NCI-H748 (cell line): ENCODE measurements around the gene DCUN1D3.
"Not testable (repeated sequence)": the region's sequence is repeated elsewhere in the genome, so short reads cannot be mapped to it uniquely, and the experiment has no call there.

Experiments
- DNase-seq: peaks from one replicate; lab custom pipeline; 2025; ENCODE audit not compliant: unreplicated experiment; lab: John Stamatoyannopoulos, UW

DCUN1D3 gene

DNA sequence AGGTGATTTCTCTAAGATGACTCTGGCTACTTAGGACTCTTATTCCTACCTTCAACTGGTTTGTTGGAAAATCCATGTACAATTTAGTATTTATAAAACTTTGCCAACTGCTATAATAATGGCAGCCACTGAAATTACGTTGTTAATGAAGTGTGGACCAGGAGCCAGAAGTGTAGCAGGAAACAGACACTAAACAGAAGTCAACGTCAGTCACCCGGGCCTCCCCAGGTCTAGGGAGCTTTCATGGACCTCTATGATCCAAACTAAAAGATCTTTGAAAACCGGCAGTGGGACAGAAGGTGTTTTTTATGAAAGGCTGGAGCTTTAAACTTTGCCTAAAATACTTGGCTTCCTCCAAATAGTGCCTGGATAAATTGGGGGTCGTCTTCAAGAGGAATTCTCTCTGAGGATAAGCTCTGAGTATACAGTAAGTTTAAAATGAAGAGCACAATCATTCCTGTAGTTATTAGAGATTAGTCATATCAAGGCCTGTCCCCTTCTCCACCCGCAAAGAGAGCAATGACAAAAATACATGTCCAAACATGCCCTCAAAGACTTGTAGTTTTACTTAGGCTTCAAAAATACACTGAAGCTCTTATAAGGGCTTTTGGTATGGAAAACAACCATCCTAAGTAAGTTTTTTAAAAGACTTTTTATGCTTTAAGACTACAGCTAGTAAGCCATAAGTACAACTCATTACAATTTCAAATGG is 34.6 kb downstream of the DCUN1D3 start:
- no peak for DNase-seq

DNA sequence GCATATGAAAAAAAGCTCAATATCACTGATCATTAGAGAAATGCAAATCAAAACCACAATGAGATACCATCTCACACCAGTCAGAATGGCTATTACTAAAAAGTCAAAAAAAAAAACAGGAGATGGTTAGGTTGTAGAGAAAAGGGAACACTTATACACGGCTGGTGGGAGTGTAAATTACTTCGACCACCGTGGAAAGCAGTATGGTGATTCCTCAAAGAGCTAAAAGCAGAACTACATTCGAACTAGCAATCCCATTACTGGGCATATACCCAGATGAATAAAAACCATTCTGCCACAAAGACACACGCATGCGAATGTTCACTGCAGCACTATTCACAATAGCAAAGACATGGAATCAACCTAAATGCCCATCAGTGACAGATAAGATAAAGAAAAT is 35.8 kb downstream of the DCUN1D3 start:
- not testable (repeated sequence) for DNase-seq

DNA sequence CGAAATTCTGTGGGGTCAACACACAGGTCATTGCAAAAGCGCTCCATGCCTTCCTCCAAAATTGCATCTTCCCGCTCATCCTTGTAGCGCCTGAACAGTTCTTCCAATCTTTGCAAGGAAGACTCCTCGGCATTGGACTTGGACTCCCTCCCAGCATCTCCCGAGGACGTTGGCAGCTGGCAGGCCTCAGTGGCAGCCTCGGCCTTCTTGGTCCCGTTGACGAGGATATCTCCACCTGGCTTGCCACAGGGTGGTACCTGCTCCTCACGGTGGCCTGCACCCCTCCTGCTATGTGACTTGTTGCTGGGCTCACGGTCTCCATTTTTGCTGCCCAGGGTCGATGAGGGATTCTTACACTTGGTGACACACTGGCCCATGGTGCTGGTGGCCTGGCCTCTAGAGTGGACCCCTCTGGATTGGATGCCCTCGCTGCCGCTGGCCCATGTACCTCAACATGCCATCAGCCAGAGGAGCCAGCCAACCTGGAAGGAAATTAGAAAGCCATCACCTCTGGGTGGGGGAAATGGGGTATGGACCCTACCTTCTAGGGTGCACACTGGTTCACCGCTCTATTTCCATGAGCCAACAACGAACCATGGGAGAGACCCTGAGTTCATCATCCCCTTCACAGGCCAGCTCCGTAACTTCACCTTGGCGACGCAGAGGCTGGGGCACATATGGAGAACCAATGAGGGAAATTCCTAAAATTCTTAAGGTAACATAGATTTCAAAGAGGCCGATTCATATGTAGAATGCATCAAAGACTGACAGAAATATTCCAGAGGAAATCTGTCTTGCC is 37.8 kb downstream of the DCUN1D3 start:
- no peak for DNase-seq

DNA sequence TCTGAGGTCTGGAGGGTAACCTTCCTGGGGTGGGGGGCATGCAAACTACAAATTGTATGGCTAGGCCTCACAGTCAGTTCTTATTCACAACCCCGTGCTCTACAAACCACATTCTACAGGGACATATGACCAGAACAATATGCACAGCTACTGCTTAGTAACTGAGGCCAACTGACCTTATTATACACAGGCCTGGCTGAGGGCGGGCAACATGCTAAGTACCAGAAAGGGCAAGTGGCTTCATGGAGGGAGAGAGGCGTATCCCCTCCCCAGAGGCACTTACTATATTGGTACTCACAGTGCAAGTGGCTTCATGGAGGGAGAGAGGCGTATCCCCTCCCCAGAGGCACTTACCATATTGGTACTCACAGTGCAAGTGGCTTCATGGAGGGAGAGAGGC is 39.2 kb downstream of the DCUN1D3 start:
- not testable (repeated sequence) for DNase-seq

DNA sequence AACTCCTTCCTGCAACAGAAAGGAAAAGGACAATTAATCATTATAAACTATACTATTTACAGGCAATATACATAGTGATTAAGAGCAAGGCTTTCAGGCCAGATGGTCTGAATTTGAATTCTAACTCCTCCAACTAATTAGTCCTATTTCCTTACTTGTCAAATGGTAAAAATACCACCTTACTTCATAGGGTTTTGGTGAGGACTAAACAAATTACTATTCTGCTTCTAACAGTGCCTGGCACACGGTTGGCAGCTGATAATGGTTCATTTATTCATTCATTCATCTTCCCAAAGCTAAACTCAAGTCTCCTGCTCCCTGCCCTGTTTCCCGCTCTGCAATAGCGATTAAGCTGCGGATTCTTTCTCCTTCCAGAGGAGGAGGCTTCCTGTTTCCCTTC is 39.8 kb downstream of the DCUN1D3 start:
- DNase-seq, result no peak

DNA sequence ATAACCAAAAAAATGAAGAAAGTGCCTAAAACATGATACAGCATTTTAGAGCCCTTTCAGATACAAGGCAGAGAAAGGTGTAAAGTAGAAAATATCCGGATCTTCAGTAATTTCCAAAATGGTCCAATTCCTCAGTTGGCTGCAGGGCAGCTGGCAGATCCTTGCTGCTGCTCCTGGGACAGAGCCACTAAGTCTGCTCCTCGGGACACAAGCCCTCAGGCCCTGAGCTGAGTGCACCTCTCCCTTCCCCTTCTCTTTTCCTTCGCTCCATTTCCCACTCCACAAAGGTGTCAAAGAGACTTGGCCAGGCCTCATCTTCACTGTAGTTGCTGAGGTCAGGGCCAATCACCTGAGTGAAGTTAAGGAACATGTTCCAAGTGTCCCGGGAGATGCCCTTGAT is 40.5 kb downstream of the DCUN1D3 start:
- DNase-seq, result no peak

DNA sequence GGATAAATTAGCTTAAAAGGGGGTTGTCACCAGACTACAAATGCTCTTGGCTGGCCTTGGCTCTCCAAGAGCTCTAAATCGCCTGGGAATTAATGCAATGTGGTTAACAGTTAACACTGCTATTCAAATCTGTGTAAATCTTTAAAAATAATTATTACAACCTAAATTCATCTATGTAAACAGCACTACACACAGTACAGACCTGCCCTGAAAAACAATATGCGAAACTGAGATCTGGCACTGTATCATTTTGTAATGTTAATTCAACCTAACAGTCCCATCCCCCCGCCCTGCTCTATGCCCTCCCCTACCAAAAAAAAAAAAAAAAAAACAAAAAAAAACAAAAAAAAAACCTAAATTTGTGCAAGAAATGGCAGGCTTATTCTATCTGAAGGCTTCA is 40.9 kb downstream of the DCUN1D3 start:
- DNase-seq, result no peak

DNA sequence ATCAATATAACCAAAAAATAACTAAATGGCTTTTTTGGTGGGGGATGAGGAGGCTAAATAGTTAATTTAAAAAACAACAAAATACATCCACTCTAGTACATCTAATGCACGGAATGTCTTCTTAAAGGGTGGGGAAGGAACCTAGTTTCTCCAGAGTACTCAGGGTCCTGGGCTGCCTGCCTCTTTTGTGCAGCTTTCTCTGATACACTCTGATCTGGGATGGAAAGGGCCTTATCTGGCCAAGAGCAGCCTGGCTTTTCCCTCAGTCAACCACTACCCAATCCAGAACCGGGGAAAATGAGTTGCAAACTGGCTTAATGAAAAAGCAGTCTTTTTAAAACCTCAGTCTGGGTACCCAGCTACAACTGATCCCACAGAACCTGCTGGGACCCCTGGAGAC is 42.9 kb downstream of the DCUN1D3 start:
- no peak for DNase-seq

DNA sequence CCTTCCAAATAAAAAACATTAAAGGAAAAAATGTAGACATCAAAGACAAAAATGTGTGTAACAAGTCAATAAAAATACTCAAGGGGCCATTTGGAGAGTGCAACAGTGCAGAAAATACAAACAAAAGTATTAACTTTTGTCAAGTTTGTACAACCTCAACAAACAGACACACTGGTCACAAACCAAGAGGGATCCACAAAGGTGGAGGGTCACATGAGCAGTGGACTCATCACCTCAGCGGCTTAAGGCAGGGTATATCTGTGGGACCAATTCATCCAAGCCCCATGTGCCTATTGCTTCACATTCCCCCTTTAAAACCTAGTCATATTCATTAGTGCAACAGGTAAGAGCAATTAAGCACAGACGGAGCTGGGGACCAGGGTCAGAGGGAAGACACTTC is 45.2 kb downstream of the DCUN1D3 start:
- DNase-seq, result no peak

DNA sequence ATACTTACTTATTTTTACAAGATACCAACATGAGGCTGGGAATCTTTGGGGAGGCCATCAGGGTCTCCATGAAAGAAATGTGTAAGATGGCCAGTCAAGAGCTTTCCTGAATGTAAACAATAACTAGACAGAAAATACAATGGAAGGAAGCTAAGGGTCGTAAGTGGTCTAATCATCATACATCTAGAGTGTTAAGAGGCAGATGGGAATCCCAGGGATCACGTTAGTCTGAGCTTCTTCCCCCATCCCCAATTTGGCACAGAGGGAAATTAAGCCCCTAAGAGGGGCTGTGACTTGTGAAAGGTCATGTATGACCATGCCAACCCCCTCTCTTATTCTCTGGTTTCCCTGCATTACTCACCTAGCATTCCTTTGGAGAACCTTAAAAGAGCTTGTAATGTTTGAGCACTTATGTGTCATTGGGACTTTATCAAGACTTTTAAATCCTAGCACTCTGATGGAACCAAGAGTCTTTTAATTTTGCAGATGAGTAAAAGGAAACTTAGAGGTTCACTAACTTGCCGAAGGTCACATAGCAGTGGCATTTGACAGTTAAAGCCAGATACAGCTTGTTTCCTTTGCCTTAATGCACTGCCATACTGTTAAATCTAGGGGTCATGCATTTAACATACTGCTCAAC is 46.1 kb downstream of the DCUN1D3 start:
- DNase-seq, result no peak

DNA sequence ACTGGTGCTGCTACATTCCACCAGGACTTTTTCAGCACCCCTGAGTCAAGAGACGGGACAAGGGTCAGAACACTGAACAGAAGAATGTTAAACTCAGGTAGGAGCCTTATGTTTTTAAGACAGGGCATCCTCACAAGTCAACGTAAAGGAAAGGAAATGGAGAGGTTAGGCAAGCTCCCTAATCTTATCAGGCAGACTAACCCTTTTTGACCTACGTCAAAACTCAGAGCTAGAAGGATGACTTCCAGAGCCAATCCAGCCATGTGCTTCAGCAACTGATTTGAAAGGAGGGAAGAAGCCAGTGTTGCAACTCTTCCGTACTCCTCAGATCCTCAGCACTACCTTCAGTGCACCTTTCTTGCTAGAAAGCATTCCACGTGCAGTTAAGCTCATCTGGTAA is 47.0 kb downstream of the DCUN1D3 start:
- DNase-seq, result no peak

DNA sequence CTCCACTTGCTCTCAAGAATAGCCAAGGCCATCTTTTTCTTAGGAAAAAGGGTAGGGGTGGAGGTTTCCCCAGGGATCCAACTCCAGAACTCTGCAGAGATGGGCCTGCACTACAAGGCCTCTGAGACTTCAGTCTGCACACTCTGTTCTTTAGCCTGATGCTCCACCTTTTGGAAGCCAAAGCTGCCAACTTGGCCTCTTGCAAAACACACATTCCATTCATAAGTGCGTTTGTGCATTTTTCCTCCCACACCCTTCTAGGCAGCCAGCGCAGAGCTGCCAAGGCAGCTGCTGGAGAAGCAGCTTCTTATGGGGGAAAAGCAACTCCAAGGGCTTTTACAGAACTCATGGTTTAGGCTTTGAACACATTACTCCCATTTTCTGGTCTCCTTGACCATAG is 48.6 kb downstream of the DCUN1D3 start:
- DNase-seq, result no peak

DNA sequence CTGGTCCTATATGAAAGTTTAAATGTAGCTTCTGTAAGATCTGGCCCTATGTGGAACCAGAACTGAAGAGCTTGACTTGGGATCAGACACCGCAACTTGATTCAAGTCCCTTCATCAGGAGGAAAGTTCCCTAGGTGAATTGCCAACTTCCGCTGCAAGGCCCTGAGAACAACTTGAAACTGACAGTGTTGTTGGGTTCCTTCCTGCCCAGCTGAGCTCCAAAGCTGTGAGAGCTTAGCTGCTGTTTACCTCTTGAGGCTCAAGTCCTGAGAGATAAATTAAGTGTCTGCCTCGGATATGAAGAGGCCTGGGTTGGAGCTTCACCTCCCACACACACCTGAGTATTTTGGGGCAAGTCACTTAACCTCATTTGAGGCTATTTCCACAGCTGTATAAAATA is 49.2 kb downstream of the DCUN1D3 start:
- no peak for DNase-seq

DNA sequence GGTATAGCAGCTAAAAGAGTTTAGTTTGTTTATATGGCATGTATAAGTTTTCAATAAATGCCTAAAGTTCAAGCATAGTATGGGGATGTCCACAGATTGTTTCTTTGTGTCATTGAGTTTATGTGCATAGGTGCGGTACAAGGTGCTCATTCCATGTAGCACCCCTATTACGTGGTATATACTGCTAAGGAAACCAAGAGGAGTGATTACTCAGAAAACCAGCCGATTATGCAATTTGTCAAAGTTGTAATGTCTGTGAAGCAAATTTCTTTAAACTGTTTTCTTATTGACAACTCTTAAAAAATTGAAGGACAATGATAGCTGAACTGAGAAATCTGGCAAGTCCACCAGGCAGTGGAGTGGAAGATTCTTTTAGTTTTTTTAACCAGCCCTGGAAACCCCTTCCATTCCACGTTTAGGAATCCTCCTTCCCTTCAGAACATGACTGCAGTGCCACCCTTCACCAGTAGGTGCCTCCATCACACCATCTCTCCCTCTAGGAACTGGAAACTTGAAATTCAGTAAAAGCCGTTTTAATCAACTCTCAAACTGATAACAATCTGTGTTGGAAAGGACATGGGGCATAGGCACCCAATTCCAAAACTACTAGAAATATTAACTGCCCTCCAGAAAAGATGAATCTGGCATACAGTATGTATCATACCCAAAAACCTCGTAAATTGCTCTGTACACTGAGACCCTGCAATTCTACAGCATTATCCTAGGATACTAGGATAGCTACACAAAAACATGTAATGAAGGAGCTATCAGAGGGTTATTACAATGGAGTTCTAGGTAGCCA is 50.4 kb downstream of the DCUN1D3 start:
- peak; percentile 35 for DNase-seq

DNA sequence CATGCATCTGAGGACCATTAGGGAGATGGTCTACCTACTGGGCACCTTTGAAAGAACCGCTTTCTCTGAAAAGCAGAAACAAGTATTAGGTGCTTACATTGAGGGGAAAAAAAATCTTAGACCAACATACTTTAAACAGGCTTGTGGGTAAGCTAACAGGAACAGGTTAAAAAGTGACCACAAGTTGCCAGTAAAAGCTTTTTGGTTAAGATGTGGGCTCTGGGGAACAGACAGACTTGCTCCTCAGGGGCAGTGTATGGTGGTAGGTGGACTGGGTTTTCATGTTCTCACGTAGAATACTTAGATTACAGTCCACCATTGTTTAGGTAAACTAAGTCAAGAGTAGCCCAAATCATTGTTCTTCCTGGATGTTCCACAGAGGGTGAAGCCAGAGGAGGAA is 52.6 kb downstream of the DCUN1D3 start:
- no peak for DNase-seq

DNA sequence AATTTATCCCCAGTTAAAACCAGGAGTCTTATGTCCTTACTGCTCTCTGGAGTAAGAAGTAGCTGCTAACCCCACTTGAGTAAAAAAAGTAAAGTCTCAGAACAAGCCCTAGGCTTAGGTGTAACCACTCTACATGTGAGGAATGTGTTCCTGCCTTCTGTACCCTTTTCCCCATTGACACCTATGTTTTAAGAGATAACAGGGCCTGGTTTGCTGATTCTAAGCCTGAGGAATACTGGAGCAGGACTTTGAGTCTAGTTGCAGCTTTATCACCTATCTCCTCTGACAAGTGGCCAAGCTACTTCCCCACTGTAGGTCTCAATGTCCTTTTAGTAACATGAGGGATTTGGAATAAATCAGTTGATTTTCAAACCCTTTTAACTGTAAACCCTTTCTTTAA is 53.6 kb downstream of the DCUN1D3 start:
- no peak for DNase-seq

DNA sequence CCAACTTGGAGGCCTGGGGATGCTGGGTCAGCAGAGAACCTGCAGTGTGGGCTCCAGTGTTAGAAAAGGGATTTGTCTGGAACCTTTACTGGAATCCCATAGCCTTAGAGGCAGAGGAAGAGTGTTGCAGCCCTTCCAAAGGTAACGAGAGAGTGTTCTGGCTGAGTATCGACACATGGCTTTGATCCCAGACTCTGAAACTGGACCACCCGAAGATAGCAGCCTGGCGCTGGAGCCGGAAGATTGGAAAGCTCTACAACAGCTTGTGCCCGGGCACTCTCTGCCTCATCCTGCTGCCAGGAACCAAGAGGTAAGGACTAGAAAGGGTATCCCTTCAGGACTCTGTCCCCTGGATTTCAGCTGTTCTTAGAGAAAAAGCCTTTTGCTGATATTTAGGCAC is 54.1 kb downstream of the DCUN1D3 start:
- DNase-seq, result no peak

DNA sequence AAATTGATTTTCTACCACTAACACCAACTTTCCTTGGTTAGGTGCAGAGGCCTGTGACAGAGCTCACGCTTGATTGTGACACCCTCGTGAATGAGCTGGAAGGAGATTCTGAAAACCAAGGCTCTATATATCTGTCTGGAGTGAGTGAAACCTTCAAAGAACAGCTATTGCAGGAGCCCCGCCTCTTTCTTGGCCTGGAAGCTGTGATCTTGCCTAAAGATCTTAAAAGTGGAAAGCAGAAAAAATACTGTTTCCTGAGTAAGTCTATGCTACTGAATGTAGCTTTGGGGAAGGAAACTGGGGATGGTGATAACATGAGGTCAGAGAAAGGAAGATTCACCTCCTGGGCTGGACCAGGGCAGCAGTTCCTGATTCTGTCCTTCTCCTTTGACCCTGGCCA is 55.6 kb downstream of the DCUN1D3 start:
- DNase-seq, result no peak

DNA sequence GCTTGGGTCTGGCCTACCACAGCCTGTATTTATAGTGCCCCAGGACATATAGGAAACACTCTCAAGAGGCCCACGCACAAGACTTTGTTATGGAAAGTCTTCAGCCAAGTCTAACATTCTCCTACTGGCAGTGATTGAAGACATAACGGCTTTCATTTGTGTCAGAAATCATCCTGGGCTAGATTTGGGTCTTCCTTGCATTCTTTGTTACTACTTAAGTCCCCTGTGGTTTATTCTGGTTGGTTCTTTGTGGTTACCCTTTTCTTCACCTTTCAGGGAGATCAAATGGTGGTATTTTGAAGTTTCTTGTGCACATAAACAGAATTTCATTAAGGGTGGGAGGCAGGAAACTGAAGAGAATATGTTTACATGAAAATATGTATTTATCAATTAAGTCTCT is 56.1 kb downstream of the DCUN1D3 start:
- no peak for DNase-seq

DNA sequence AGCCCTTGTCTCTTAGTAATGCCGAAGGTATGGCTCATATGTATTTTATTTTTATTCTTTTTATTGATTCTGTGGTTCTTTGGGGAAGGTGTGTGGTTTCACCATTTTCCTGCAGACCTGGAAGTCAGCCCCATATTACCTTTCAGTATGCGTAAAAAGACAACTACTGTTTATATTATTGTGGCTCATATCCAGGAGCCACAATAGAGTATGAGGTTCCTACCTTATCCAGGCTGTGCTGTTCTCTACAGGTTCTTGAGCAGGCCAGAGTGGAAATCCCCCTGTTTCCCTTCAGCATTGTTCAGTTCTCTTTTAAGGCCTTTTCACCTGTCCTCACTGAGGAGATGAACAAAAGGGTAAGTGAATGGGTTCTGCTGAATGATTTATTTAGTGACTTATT is 60.7 kb downstream of the DCUN1D3 start:
- no peak for DNase-seq

DNA sequence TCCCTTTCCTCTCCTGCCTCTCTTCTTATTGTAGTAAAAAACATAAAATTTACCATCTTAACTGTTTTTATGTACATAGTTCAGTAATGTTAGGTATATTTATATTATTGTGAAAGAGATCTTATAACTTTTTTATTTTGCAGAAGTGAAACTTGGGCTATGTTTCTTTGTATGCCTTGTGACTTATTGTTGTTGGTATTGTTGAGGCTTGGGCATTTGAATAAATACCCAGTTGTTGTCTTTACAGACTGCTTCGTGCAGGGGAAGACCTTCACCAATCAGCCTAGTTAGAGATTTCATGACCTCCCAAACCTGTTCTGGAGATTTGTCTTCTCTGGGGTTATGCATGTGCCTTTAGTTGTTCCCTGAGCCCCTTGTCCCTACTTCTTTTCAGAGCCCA is 61.9 kb downstream of the DCUN1D3 start:
- no peak for DNase-seq
